H1 (cell line): ENCODE data around the gene CHRNA3. TPM values are rescaled to one million over a fixed set of nuclear protein-coding genes. Genes with fewer than 3 reads are reported as not detected.

Experiments
- FOSL1 ChIP-seq: IDR thresholded peaks from 2 replicates; pipeline ENCODE4 v1.6.1; 2011; ENCODE audit warnings: mild to moderate bottlenecking, low read depth, low read length, moderate library complexity; ENCODE audit not compliant: insufficient read depth
- NANOG ChIP-seq: IDR thresholded peaks from 2 replicates; pipeline ENCODE4 v1.6.1; 2011; ENCODE audit warnings: low read length, low read depth, mild to moderate bottlenecking, inconsistent platforms; ENCODE audit not compliant: insufficient read depth, poor library complexity, severe bottlenecking
- TEAD4 ChIP-seq: IDR thresholded peaks from 2 replicates; pipeline ENCODE4 v1.6.1; 2012; ENCODE audit warnings: low read depth, low read length, inconsistent platforms, mixed read lengths
- polyA plus RNA-seq, 7 experiments: library from polyadenylated mRNA; depleted of rRNA in 3 of 7; stranded (reverse) in 5 of 7; unstranded in 2 of 7; fragments of >200 nt in 5 of 7; fragments of 200-250 nt in 2 of 7; gene quantifications; 1 replicate in 5 of 7; 2 replicates in 1 of 7; 4 replicates in 1 of 7; pipeline versions ENCODE4 v1.2.1 to v1.2.3, GENCODE V29; 2011 to 2013; ENCODE audit warnings: missing spikeins in 2 of 7, mixed read lengths in 2 of 7
- total RNA-seq: library from RNA; stranded (reverse); fragmentation: NEBNext Ultra II Directional; extraction: Animal tissue kit (Norgen Biotek cat#: 25700); gene quantifications from 2 replicates; pipeline ENCODE4 v1.2.1, GENCODE V29; 2021

Gene CHRNA3
- total and polyA plus RNA-seq, 2 of the 8 experiments (the other 6 are each of a cell fraction or from before 2014, with no cell fraction given) = 2.1 to 4.7 TPM

- TF ChIP-seq NANOG (no peak), TEAD4 (no peak), FOSL1 (no peak)
Observed at GRCh38 chr15:78564743-78565096, 56.1 kb downstream of the CHRNA3 start (continued).
